GM12878 (cell line): ENCODE data around the gene SMAP1. TPM values are rescaled to one million over a fixed set of nuclear protein-coding genes. Genes with fewer than 3 reads are reported as not detected.

Experiments
- ATAC-seq: fragments of 200-7000 bp; cut with Tn5 transposase; 3 replicates; pipeline ENCODE4 v1.9.1; 2020; ENCODE audit warnings: mild to moderate bottlenecking, moderate library complexity
- BruUV-seq: library from RNA; stranded (reverse); fragments of 400-500 nt; replicated peaks from 2 replicates; lab custom pipeline; 2021; lab: Mats Ljungman, UMichigan
- CTCF ChIA-PET: fragments of 300-600 bp; sonication (Branson Sonifier 250); formaldehyde crosslinking; extraction: SDS; loops from one replicate; lab custom pipeline; 2021; ENCODE audit warnings: inconsistent platforms; lab: Yijun Ruan, JAX
- POLR2A ChIA-PET: fragments of 350-600 bp; formaldehyde crosslinking; extraction: SDS; loops from one replicate; lab custom pipeline; 2021; ENCODE audit warnings: inconsistent platforms; lab: Charles Lee
- RAD21 ChIA-PET: fragments of 300-600 bp; sonication (Branson Sonifier 250); formaldehyde crosslinking; loops from one replicate; lab custom pipeline; 2023; ENCODE audit warnings: antibody characterized with exemption; ENCODE audit not compliant: unreplicated experiment; lab: Charles Lee
- SMC1A ChIA-PET: fragments of 300-600 bp; sonication (Branson Sonifier 250); formaldehyde crosslinking; loops from one replicate; lab custom pipeline; 2023; ENCODE audit not compliant: unreplicated experiment, uncharacterized antibody; lab: Charles Lee
- DNase-seq: peaks from one replicate; pipeline ENCODE4 v3.0.0-alpha.2; 2011; ENCODE audit warnings: low read depth, low spot score
- FAIRE-seq: peaks from 3 replicates; lab custom pipeline; 2011; peaks lifted over from hg19 to GRCh38; lab: Jason Lieb, UNC
- H2AFZ ChIP-seq: 2 replicates; pipeline ENCODE4 v1.6.0; 2011; ENCODE audit warnings: low read depth, low read length, control low read depth; ENCODE audit not compliant: control insufficient read depth
- H3K27ac ChIP-seq: 2 replicates; pipeline ENCODE4 v1.5.1; 2011; ENCODE audit warnings: control low read depth; ENCODE audit not compliant: control insufficient read depth, insufficient read depth
- H3K27me3 ChIP-seq, 2 experiments: replicated peaks in 1 of 2; 2 replicates each; pipeline versions ENCODE4 v1.6.0 to v1.6.1; 2011; ENCODE audit warnings: low read length in 1 of 2; ENCODE audit not compliant: control insufficient read depth in 2 of 2, insufficient read depth in 2 of 2
- H3K36me3 ChIP-seq, 2 experiments: 2 replicates each; pipeline ENCODE4 v1.5.1; 2011; ENCODE audit warnings: low read length in 1 of 2; ENCODE audit not compliant: control insufficient read depth in 2 of 2, insufficient read depth in 2 of 2
- H3K4me1 ChIP-seq: 2 replicates; pipeline ENCODE4 v1.6.1; 2011; ENCODE audit warnings: mild to moderate bottlenecking, low read length, moderate library complexity, mixed read lengths; ENCODE audit not compliant: control insufficient read depth, insufficient read depth
- H3K4me2 ChIP-seq: 2 replicates; pipeline ENCODE4 v1.6.0; 2011; ENCODE audit warnings: control low read depth; ENCODE audit not compliant: control insufficient read depth, insufficient read depth
- H3K4me3 ChIP-seq: fragments of 200-600 bp; sonication (generic); 2 replicates; pipeline ENCODE4 v1.5.1; 2016
- H3K79me2 ChIP-seq: 2 replicates; pipeline ENCODE4 v1.6.0; 2011; ENCODE audit warnings: low read length; ENCODE audit not compliant: control insufficient read depth, insufficient read depth
- H3K9ac ChIP-seq: 2 replicates; pipeline ENCODE4 v1.8.0; 2011; ENCODE audit warnings: low read length, control low read depth, mixed read lengths; ENCODE audit not compliant: control insufficient read depth, insufficient read depth
- H3K9me3 ChIP-seq: replicated peaks from 3 replicates; pipeline ENCODE4 v1.5.1; 2011; ENCODE audit warnings: mild to moderate bottlenecking, low read length; ENCODE audit not compliant: control insufficient read depth, insufficient read depth
- H4K20me1 ChIP-seq: 2 replicates; pipeline ENCODE4 v1.6.0; 2011; ENCODE audit not compliant: control insufficient read depth, insufficient read depth
- NR2F1 ChIP-seq: fragments of 450-650 bp; conservative IDR thresholded peaks from 2 replicates; pipeline ENCODE4 v1.6.1; 2017; ENCODE audit warnings: mild to moderate bottlenecking
- in situ Hi-C: fragments of 300-500 bp; cut with MboI; formaldehyde crosslinking; loops from 9 replicates; pipeline ENCODE4 v1.14.3; 2018; ENCODE audit warnings: mixed read lengths
- intact Hi-C: fragments of 100-400 bp; cut with micrococcal nuclease; formaldehyde crosslinking; loops from one replicate; pipeline ENCODE4 v1.14.2; 2022; ENCODE audit not compliant: unreplicated experiment
- polyA plus RNA-seq, 11 experiments: library from polyadenylated mRNA; depleted of rRNA in 4 of 11; unstranded in 6 of 11; stranded (reverse) in 5 of 11; fragments of >200 nt; fragmentation: Nextera tagmentation in 4 of 11; fragmentation: Illumina TruSeq in 1 of 11; extraction: Ambion mirVana in 4 of 11; extraction: Trizol in 1 of 11; gene quantifications; 1 replicate in 1 of 11; 2 replicates in 10 of 11; pipeline versions ENCODE4 v1.2.1 to v1.2.3, GENCODE V29; 2011 to 2016; ENCODE audit warnings: inconsistent platforms in 2 of 11, missing spikeins in 2 of 11, low read depth in 1 of 11
- total RNA-seq, 4 experiments: library from RNA; depleted of rRNA in 3 of 4; stranded (reverse); fragments of >200 nt in 3 of 4; fragmentation: Illumina TruSeq in 1 of 4; extraction: Trizol in 1 of 4; gene quantifications; 2 replicates each; pipeline versions ENCODE4 v1.2.1 to v1.2.3, GENCODE V29; 2013 to 2021
- TF ChIP-seq, protein P1 (sequence below): fragments of 450-650 bp; IDR thresholded peaks from 2 replicates; pipeline ENCODE4 v1.6.1; 2016; ENCODE audit warnings: mild to moderate bottlenecking, moderate library complexity, borderline replicate concordance
- TF ChIP-seq, protein P2 (sequence below): fragments of 450-650 bp; formaldehyde crosslinking; IDR thresholded peaks from 2 replicates; pipeline ENCODE4 v1.5.0; 2022; ENCODE audit warnings: mild to moderate bottlenecking, missing genetic modification characterization

Gene SMAP1
- total and polyA plus RNA-seq, 10 of the 15 experiments (the other 5 are each of a cell fraction or from before 2014, with no cell fraction given) = 13.7 to 33.9 (median 25.3) TPM

DNA sequence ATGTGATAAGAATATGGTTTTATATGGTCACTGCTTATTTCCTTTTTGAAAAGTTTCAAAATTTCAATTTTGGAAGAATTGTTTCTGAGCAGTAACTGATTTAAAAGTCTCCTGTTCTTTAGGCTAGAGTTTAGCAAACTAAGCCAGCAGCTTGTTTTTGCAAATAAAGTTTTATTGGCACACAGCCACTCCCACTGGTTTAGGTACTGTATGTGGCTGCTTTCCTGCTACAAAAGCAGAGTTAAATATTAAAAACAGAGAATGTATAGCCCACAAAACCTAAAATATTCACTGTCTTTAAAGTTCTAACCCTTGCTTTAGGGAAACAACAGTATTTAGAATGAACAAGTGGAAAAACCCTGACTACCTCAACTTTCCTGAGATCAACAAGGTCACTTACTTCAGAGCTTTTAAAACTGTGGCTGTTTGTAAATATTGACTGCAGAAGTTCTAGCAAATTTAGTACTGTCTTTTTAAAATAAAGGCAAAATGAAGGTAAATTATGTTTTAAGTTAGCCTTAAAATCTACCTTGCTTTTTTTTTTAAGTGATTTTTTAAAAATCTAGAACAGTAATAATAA, 185.1 kb downstream of the SMAP1 start:
- Histone ChIP-seq H3K4me2 (no peak overlapping the region), H2AFZ (no peak overlapping the region), H3K4me1 (peaks cover 4% of the 10 kb centered on the region), H3K27me3 (no peaks in the 10 kb centered on the region), H3K9ac (no peak overlapping the region), H3K36me3 (peaks cover 0 to 3% of the 10 kb centered on the region in 2 experiments; a peak in 1 of 4 replicates), H3K27ac (no peak overlapping the region), H3K4me3 (no peak overlapping the region), H3K9me3 (peaks cover 5% of the 10 kb centered on the region; the same call in 1 of the 3 replicates), H3K79me2 (no peaks in the 10 kb centered on the region), H4K20me1 (no peaks in the 10 kb centered on the region)
- ATAC-seq = no peak
- intact Hi-C loops (no loop called here), in situ Hi-C loops (no loop called here)
- ChIA-PET CTCF (interaction anchor here (0.5 to 1.2 kb wide), 3 partner anchors 146 to 808 kb away, joined by 3 to 6 read pairs (median 4); no protein-coding TSS in a partner anchor), POLR2A (no interaction called here), RAD21 (interaction anchor here (0.6 kb wide), 1 partner anchor 321 kb away, joined by 3 read pairs; no protein-coding TSS in a partner anchor), SMC1A (no interaction called here)
- no TSS peak for BruUV-seq
- TF ChIP-seq NR2F1 = peak; percentile 40; the same call in 1 of the 2 replicates
- TF ChIP-seq, protein P1, sequence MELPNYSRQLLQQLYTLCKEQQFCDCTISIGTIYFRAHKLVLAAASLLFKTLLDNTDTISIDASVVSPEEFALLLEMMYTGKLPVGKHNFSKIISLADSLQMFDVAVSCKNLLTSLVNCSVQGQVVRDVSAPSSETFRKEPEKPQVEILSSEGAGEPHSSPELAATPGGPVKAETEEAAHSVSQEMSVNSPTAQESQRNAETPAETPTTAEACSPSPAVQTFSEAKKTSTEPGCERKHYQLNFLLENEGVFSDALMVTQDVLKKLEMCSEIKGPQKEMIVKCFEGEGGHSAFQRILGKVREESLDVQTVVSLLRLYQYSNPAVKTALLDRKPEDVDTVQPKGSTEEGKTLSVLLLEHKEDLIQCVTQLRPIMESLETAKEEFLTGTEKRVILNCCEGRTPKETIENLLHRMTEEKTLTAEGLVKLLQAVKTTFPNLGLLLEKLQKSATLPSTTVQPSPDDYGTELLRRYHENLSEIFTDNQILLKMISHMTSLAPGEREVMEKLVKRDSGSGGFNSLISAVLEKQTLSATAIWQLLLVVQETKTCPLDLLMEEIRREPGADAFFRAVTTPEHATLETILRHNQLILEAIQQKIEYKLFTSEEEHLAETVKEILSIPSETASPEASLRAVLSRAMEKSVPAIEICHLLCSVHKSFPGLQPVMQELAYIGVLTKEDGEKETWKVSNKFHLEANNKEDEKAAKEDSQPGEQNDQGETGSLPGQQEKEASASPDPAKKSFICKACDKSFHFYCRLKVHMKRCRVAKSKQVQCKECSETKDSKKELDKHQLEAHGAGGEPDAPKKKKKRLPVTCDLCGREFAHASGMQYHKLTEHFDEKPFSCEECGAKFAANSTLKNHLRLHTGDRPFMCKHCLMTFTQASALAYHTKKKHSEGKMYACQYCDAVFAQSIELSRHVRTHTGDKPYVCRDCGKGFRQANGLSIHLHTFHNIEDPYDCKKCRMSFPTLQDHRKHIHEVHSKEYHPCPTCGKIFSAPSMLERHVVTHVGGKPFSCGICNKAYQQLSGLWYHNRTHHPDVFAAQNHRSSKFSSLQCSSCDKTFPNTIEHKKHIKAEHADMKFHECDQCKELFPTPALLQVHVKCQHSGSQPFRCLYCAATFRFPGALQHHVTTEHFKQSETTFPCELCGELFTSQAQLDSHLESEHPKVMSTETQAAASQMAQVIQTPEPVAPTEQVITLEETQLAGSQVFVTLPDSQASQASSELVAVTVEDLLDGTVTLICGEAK = peak; percentile 93
- TF ChIP-seq, protein P2, sequence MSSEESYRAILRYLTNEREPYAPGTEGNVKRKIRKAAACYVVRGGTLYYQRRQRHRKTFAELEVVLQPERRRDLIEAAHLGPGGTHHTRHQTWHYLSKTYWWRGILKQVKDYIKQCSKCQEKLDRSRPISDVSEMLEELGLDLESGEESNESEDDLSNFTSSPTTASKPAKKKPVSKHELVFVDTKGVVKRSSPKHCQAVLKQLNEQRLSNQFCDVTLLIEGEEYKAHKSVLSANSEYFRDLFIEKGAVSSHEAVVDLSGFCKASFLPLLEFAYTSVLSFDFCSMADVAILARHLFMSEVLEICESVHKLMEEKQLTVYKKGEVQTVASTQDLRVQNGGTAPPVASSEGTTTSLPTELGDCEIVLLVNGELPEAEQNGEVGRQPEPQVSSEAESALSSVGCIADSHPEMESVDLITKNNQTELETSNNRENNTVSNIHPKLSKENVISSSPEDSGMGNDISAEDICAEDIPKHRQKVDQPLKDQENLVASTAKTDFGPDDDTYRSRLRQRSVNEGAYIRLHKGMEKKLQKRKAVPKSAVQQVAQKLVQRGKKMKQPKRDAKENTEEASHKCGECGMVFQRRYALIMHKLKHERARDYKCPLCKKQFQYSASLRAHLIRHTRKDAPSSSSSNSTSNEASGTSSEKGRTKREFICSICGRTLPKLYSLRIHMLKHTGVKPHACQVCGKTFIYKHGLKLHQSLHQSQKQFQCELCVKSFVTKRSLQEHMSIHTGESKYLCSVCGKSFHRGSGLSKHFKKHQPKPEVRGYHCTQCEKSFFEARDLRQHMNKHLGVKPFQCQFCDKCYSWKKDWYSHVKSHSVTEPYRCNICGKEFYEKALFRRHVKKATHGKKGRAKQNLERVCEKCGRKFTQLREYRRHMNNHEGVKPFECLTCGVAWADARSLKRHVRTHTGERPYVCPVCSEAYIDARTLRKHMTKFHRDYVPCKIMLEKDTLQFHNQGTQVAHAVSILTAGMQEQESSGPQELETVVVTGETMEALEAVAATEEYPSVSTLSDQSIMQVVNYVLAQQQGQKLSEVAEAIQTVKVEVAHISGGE = no peak
- DNase-seq = no peak
- FAIRE-seq = no peak
